HepG2 (cell line): ENCODE measurements around the gene TRAPPC10. TPM values are rescaled to one million over a fixed set of nuclear protein-coding genes. Genes with fewer than 3 reads are reported as not detected.
"Not testable (repeated sequence)": the region's sequence is repeated elsewhere in the genome, so short reads cannot be mapped to it uniquely, and the experiment has no call there.

Experiments
- ATAC-seq: fragments of 200-7000 bp; cut with Tn5 transposase; 3 replicates; pipeline ENCODE4 v1.9.1; 2020; ENCODE audit warnings: mild to moderate bottlenecking, moderate library complexity
- BruUV-seq: library from RNA; stranded (reverse); fragments of 400-500 nt; replicated peaks from 2 replicates; lab custom pipeline; 2021; lab: Mats Ljungman, UMichigan
- CTCF ChIA-PET: fragments of 300-600 bp; formaldehyde crosslinking; extraction: SDS; loops from one replicate; lab custom pipeline; 2021; ENCODE audit warnings: low total read pairs, inconsistent platforms, low intra/inter-chr PET ratio; lab: Yijun Ruan, JAX
- POLR2A ChIA-PET: fragments of 350-600 bp; sonication (Branson Sonifier 250); formaldehyde crosslinking; loops from one replicate; lab custom pipeline; 2020; ENCODE audit warnings: antibody characterized with exemption, inconsistent platforms; lab: Yijun Ruan, JAX
- DNase-seq: peaks from one replicate; pipeline ENCODE4 v3.0.0-alpha.2; 2015; ENCODE audit warnings: low spot score
- FAIRE-seq: peaks from 3 replicates; lab custom pipeline; 2011; peaks lifted over from hg19 to GRCh38; lab: Jason Lieb, UNC
- H2AFZ ChIP-seq: one replicate; pipeline ENCODE4 v1.6.1; 2011; ENCODE audit warnings: low read length, inconsistent platforms
- H3K27ac ChIP-seq: fragments of 300-600 bp; 3 replicates; pipeline ENCODE4 v1.8.0; 2011; ENCODE audit warnings: mixed run types, mild to moderate bottlenecking, mixed read lengths, low read length, inconsistent platforms; ENCODE audit not compliant: insufficient read depth; ENCODE audit errors: extremely low read length
- H3K27me3 ChIP-seq, 2 experiments: fragments of 200-600 bp in 1 of 2; 2 replicates in 1 of 2; 3 replicates in 1 of 2; pipeline versions ENCODE4 v1.6.0 to v1.8.0; 2011; ENCODE audit warnings: low read length in 2 of 2, mild to moderate bottlenecking in 2 of 2, moderate library complexity in 2 of 2, inconsistent platforms in 1 of 2; ENCODE audit not compliant: insufficient read depth in 2 of 2, control insufficient read depth in 1 of 2
- H3K36me3 ChIP-seq, 2 experiments: fragments of 200-600 bp in 1 of 2; replicated peaks in 1 of 2; 2 replicates in 1 of 2; 3 replicates in 1 of 2; pipeline versions ENCODE4 v1.5.1 to v1.8.0; 2011; ENCODE audit warnings: low read length in 2 of 2, inconsistent platforms in 1 of 2; ENCODE audit not compliant: insufficient read depth in 2 of 2, control insufficient read depth in 1 of 2
- H3K4me1 ChIP-seq: 2 replicates; pipeline ENCODE4 v1.5.1; 2012; ENCODE audit warnings: low read length, inconsistent platforms; ENCODE audit not compliant: insufficient read depth
- H3K4me2 ChIP-seq: 2 replicates; pipeline ENCODE4 v1.6.0; 2011; ENCODE audit warnings: low read depth, low read length, inconsistent platforms
- H3K4me3 ChIP-seq, 3 experiments: fragments of 200-600 bp in 1 of 3; sonication (generic), shearing (Covaris generic) in 1 of 3; replicated peaks in 1 of 3; 2 replicates each; pipeline ENCODE4 v1.5.1; 2011 to 2016; ENCODE audit warnings: low read length in 3 of 3, inconsistent platforms in 2 of 3, low read depth in 2 of 3, mild to moderate bottlenecking in 2 of 3, control low read depth in 1 of 3, mixed read lengths in 1 of 3; ENCODE audit not compliant: insufficient read depth in 1 of 3
- H3K79me2 ChIP-seq: one replicate; pipeline ENCODE4 v1.6.1; 2011; ENCODE audit warnings: low read length, inconsistent platforms; ENCODE audit not compliant: insufficient read depth
- H3K9ac ChIP-seq: 2 replicates; pipeline ENCODE4 v1.6.0; 2011; ENCODE audit warnings: mild to moderate bottlenecking, low read depth, low read length, inconsistent platforms; ENCODE audit not compliant: insufficient read depth
- H3K9me3 ChIP-seq: 2 replicates; pipeline ENCODE4 v1.5.1; 2012; ENCODE audit warnings: mild to moderate bottlenecking, low read length
- H4K20me1 ChIP-seq: 2 replicates; pipeline ENCODE4 v1.6.0; 2011; ENCODE audit warnings: inconsistent platforms, mild to moderate bottlenecking, low read length, moderate library complexity; ENCODE audit not compliant: insufficient read depth
- GATAD1 ChIP-seq: IDR thresholded peaks from 2 replicates; pipeline ENCODE4 v1.6.1; 2016; ENCODE audit warnings: missing genetic modification reagents, missing compliant biosample characterization
- PHF8 ChIP-seq: sonication (generic); formaldehyde crosslinking; IDR thresholded peaks from 2 replicates; pipeline ENCODE4 v1.5.0; 2020; ENCODE audit warnings: missing genetic modification reagents
- WGBS: methylation state at CpG from one replicate; pipeline ENCODE4 v1.1.6; 2017; ENCODE audit warnings: low lambda C conversion rate; 5-methylcytosine and 5-hydroxymethylcytosine counted together
- in situ Hi-C: cut with HindIII; loops from 2 replicates; pipeline ENCODE4 v1.10.0; 2017; ENCODE audit warnings: low pct_unique_long_range_greater_than_20kb; ENCODE audit not compliant: extremely low pct_ligation_motif_present
- intact Hi-C: fragments of 100-400 bp; cut with micrococcal nuclease; formaldehyde crosslinking; loops from one replicate; pipeline ENCODE4 v1.10.0; 2022; ENCODE audit not compliant: unreplicated experiment
- polyA plus RNA-seq, 8 experiments: library from polyadenylated mRNA; depleted of rRNA in 3 of 8; stranded (reverse) in 7 of 8; unstranded in 1 of 8; fragments of >200 nt; fragmentation: Illumina TruSeq in 4 of 8; extraction: Trizol in 4 of 8; gene quantifications; 2 replicates each; pipeline versions ENCODE4 v1.2.1 to v1.2.3, GENCODE V29; 2011 to 2016; ENCODE audit warnings: low read depth in 4 of 8, missing spikeins in 1 of 8, mixed read lengths in 1 of 8; ENCODE audit not compliant: insufficient read depth in 1 of 8
- total RNA-seq, 5 experiments: library from RNA; depleted of rRNA; stranded (reverse); fragments of >200 nt; fragmentation: Illumina TruSeq; extraction: Trizol; gene quantifications; 2 replicates each; pipeline ENCODE4 v1.2.3, GENCODE V29; 2016; ENCODE audit warnings: low read depth in 1 of 5

TRAPPC10 gene
- total and polyA plus RNA-seq, 2 of the 13 experiments (the other 11 are each of a cell fraction or from before 2014, with no cell fraction given) = 10.6 to 16.5 TPM

GRCh38 chr21:44133715-44134057, 121.6 kb downstream of the TRAPPC10 start:
- POLR2A ChIA-PET, H3K79me2 ChIP-seq, in situ Hi-C loops, FAIRE-seq, DNase-seq, CTCF ChIA-PET, H3K9ac ChIP-seq, H3K27me3 ChIP-seq, H3K4me2 ChIP-seq, intact Hi-C loops: not testable (repeated sequence)
- WGBS = no CpG with 5 or more reads among the region's 35 CpGs
- 0 out of 6 replicates have a peak overlapping the region, but pooled peaks of 1 of the 3 experiments have one; percentile 34 for H3K4me3 ChIP-seq
- peak; percentile 68 for ATAC-seq
- TF ChIP-seq PHF8 (CRISPR knock-in tag) (0 out of 2 replicates have a peak, but pooled peaks have one; percentile 49), GATAD1 (CRISPR knock-in tag) (0 out of 2 replicates have a peak, but pooled peaks have one; percentile 43)
- TF ChIP-seq, all 625 proteins: peak for 2; not testable (repeated sequence) for 623
- H2AFZ ChIP-seq, H3K9me3 ChIP-seq, H4K20me1 ChIP-seq, H3K27ac ChIP-seq, H3K4me1 ChIP-seq, BruUV-seq, H3K36me3 ChIP-seq: not testable (repeated sequence)

- ATAC-seq, H3K4me1 ChIP-seq, H3K9me3 ChIP-seq, CTCF ChIA-PET, H3K9ac ChIP-seq, H4K20me1 ChIP-seq, H3K79me2 ChIP-seq, H3K27me3 ChIP-seq, H2AFZ ChIP-seq, H3K27ac ChIP-seq, in situ Hi-C loops, DNase-seq, POLR2A ChIA-PET, H3K4me3 ChIP-seq, H3K4me2 ChIP-seq, H3K36me3 ChIP-seq, intact Hi-C loops: not testable (repeated sequence)
- no CpG with 5 or more reads among the region's 8 CpGs for WGBS
- FAIRE-seq = peak; percentile 4
- TSS peak; percentile 79 for BruUV-seq
These were observed 122.6 kb downstream of the TRAPPC10 start for GRCh38 chr21:44134732-44135131.

- H3K27ac ChIP-seq, intact Hi-C loops, H3K4me3 ChIP-seq, H3K79me2 ChIP-seq, H4K20me1 ChIP-seq, H2AFZ ChIP-seq, H3K9me3 ChIP-seq, POLR2A ChIA-PET, H3K4me2 ChIP-seq, CTCF ChIA-PET, H3K27me3 ChIP-seq, H3K36me3 ChIP-seq, BruUV-seq, H3K4me1 ChIP-seq, DNase-seq, H3K9ac ChIP-seq, in situ Hi-C loops: not testable (repeated sequence)
- no CpG with 5 or more reads among the region's 15 CpGs for WGBS
- ATAC-seq (peak; percentile 57), FAIRE-seq (peak; percentile 73)
These were observed 125.9 kb downstream of the TRAPPC10 start for GRCh38 chr21:44138039-44138438.

- in situ Hi-C loops, intact Hi-C loops: not testable (repeated sequence)
- WGBS = 100% methylated on average over 1 of the region's 30 CpGs
These were observed 127.9 kb downstream of the TRAPPC10 start for GRCh38 chr21:44139787-44140551.

More at GRCh38 chr21:44139787-44140551, 127.9 kb downstream of the TRAPPC10 start:
- H2AFZ ChIP-seq, H3K4me3 ChIP-seq, DNase-seq, H3K4me1 ChIP-seq, FAIRE-seq, H3K9ac ChIP-seq, H4K20me1 ChIP-seq, H3K4me2 ChIP-seq, H3K36me3 ChIP-seq, H3K9me3 ChIP-seq, H3K27ac ChIP-seq, ATAC-seq, POLR2A ChIA-PET, H3K27me3 ChIP-seq, BruUV-seq, CTCF ChIA-PET, H3K79me2 ChIP-seq: not testable (repeated sequence)
